T-helper 1 cell (primary cell): ENCODE results near the gene ASAP2.

Experiments used
- DNase-seq, 5 donors: peaks; one replicate each; pipeline ENCODE4 v3.0.0-alpha.2; 2012 to 2020

Gene ASAP2

GRCh38 chr2:9300214-9300613, 93.6 kb downstream of the ASAP2 start:
- DNase-seq = no peak

DNA sequence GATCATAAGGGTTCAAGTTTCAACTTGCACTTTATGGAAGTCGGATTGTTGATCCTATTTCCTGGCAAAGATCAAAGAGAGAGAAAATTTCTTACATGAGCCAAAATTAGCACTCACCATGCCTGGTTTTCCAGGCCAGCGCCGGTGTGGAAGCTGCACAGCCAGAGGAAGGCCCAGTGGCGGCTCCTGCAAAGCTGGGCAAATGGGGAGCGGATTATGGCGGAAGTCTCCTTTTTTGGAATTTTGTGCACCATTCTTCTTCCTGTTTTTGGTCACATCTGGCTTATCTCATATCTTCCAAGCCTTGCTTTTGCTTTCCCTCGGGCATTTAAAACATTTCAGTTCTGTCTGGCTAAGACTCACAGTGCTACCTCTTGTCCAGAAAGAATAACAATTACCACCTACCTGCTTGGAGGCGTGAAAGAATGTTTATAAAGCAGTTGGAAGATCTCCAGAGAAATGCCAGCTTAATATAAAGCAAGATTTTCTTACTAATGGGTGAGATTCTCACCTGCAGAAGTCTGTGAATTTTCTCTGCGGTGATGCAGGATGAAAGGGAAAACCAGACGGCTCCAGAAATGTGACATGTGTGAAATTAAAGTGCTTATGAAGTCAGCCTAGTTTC, 94.3 kb downstream of the ASAP2 start:
- no peak for DNase-seq

DNA sequence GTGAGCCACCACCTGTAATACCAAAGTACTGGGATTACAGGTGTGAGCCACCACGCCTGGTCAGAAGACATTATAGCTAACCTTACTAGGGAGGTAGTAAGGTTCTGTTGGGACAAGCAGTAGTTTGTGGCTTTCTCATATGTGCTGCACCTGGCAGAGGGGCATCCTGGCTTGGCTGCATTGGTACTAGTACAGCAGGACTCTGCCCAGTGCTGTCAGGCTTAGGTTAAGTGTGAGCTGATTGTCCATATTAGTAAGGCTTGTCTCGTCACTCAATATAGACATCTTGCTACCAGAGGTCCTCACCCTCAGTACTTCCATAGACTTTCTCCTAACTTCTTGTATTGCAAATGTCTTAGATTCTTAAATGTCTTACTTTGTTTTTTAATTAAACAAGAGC, 96.1 kb downstream of the ASAP2 start:
- DNase-seq = no peak

DNA sequence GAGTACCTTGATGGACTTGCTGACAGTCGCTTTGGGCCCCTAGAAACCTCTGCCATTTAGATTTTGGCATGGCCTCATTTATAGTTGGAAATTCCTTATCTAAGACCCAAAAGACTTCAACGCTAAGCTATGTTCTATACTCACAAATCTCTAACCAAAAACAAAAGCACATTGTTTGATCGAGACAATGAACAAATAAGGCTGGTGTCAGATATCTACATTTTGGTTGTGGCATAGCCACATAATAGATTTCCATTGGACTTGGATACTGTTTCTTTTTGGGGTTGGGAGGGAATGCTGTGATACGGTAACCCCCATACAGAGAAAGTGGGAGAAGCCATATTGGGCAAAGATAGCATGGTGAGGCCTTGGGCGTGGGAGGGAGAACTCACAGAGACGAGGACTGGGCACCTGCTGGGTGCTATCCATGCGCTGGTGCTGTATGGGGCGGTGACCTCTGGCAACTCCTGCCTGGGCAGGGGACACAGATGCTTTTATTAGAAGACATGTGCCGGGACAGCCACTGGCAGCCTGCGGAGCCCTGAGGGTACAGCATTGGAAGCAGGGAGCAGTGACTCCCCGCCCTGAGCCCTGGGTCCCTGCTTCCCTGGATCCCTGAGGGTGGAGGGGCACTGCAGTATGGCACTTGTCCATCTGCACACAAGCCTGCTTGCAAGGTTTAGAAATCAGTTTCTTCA, 97.1 kb downstream of the ASAP2 start:
- DNase-seq = no peak

GRCh38 chr2:9306911-9307310, 100.3 kb downstream of the ASAP2 start:
- no peak for DNase-seq

DNA sequence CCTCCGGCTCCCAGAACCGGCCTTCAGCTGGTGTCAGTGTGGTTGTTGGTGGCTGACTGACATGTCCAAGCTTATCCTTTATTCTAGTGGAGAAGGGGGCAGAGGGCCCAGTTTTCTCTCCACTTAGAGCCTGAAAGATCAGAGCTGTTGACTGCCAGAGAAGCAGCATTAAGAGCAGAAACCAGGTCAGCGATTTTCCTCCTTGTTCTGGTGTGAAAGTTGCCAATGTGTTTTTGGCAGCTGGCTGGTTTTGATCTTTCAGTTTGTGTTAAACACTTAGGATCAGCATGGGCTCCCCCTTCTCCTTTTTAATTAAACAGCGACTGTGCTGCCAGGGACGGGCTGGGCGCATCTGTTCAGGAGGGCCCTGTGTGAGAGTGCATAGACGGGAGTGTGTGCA, 100.9 kb downstream of the ASAP2 start:
- DNase-seq = no peak

- DNase-seq = no peak
Observed at GRCh38 chr2:9308186-9308955, 101.8 kb downstream of the ASAP2 start.

GRCh38 chr2:9309147-9309546, 102.5 kb downstream of the ASAP2 start:
- DNase-seq = no peak

GRCh38 chr2:9310377-9310776, 103.8 kb downstream of the ASAP2 start:
- no peak for DNase-seq

DNA sequence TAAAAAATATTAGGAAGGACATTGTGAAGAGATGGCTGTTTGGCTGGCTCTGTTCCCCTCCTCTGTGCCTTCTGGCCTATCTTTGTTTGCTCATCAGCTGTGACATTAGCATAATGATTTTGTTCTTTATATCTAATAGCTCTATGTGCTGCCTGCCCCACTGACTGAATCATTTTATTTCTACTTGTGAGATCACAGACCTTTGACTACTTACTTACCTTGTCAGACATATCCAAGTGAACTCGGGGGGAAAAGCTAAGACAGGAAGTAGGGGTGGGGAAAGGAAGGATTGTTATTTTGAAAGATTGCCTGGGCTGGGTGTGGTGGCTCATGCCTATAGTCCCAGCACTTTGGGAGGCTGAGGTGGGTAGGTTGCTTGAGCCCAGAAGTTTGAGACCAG, 104.2 kb downstream of the ASAP2 start:
- no peak for DNase-seq

GRCh38 chr2:9311488-9311887, 104.9 kb downstream of the ASAP2 start:
- DNase-seq = no peak

GRCh38 chr2:9312591-9312990, 106.0 kb downstream of the ASAP2 start:
- DNase-seq = no peak

- no peak for DNase-seq
Observed at GRCh38 chr2:9313443-9313842, 106.8 kb downstream of the ASAP2 start.

DNA sequence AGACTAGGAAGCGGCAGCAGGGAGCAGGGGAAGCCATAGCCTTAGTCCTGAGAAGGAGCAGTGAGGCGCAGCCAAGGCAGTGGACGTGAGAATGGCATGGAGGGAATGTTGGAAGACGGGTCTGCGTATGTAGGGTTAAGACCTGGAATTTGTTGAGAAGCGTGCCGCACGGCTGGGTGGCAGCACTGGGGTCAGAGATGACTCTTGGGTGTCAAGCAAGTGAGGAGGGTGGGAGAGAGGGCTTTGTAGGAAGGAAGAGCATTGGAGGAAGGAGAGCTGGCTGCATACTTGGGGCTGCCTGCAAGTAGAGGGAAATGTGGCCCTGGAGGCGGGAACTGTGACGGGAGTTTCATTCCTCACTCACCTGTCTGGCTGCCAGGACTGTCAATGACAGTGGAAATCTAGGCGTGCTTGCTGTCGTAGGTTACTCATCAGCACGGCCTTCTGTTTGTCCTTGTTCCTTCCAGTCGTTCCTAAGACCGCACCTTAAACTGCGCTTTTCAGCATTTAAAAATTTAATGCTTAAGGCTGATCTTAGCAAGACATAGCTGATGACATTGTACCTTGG, 108.8 kb downstream of the ASAP2 start:
- DNase-seq = no peak

- no peak for DNase-seq
Observed at GRCh38 chr2:9317559-9317958, 110.9 kb downstream of the ASAP2 start.

- DNase-seq = no peak
Observed at GRCh38 chr2:9318461-9319337, 112.1 kb downstream of the ASAP2 start.

DNA sequence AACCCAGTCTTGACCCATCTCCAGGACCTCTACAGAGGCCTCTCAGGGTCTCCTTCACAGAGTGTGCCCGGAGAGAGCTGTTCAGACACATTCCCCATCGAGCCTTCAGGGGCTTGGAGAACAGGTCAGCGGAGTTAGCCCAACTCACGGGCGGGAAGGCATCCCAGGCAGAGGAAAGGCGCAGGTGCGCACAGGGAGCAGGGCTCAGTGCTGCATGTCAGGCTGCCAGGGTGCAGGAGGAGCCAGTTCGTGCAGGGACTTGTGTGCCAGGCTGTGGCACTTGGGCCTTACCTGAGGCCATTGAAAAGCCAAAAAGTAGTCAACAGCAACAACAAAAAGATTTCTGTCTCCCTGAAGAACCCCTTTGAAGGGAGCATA, 112.7 kb downstream of the ASAP2 start:
- no peak for DNase-seq

GRCh38 chr2:9322576-9322975, 116.0 kb downstream of the ASAP2 start:
- no peak for DNase-seq

- DNase-seq = no peak
Observed at GRCh38 chr2:9325428-9325827, 118.8 kb downstream of the ASAP2 start.

DNA sequence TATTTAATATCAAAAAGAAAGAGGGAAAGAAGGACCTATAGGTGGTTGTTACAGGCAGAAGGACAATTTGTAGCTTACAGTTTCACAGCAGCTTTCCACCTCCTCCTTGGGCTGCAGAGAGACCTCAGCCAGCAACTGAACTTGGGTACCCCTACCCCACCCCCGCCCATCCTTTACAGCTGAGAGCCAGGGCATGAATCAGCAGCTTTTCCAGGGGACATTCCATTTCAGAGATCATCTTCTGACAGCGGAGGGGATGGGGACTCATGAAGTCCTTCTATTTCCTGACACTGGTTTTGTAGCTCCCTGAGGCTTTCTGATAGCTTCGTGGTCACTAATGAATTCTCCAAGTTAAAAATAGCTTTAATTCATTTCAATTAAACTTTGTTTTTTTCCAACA, 120.4 kb downstream of the ASAP2 start:
- no peak for DNase-seq

DNA sequence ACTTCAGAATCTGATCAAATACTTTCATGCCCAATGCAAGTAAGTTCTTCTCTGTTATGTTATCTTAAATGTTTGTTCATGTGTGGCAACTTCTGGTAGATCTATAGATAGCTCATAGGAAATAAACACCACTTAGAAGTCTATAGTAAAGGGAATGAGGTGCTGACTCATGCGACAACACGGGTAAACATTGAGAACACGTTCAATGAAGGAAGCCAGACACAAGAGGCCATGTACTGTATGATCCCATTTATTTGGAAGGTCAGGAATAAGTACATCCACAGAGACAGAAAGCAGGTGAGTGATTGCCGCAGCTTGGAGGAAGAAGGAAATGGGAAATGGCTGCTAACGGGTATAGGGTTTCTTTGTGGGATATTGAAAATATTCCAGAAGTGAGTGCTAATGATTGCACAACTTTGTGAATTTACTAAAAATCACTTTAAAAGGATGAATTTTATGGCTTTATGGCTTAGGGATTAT, 121.3 kb downstream of the ASAP2 start:
- DNase-seq = no peak

DNA sequence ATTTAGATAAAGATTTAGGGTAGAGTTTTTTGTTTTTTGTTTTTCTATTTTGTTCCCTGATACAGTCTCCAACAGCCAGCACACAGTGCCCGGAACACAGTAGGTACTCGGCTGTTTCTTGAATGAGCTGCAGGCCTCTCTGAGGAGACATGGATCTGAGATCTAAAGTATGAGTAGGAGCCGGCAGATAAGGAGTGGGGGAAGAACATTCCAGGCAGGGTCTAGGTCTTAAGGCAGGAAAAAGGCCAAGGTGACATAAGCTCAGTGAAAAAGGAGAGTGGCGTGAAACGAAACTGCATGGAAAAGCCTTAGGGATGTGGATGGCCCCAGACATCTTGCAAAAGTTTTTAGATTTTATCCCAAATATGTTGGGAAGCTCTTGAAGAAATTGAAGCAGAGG, 122.3 kb downstream of the ASAP2 start:
- no peak for DNase-seq

GRCh38 chr2:9329497-9329896, 122.9 kb downstream of the ASAP2 start:
- DNase-seq = no peak
